ENCODE data around the gene RAB40A.
"Not testable (repeated sequence)": the region's sequence is repeated elsewhere in the genome, so short reads cannot be mapped to it uniquely, and the experiment has no call there.

Gene RAB40A

DNA sequence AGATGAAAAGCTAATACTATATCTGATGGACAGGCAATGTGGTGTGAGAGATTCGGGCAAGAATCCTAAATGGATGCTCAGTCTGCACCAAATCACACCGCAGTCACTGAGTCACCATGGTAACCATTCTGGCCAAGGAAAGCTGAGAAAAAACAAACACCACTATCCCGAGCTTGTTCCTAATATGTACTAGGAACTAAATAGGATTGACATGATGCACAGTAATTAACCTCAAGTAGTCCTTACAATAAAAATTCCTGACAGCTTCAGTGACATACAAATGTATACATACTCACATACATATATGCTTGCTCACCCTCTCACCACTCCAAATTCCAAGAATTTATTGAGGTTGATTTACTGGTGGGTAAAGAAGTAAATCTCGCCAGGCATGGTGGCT is 1.1 kb upstream of the RAB40A start:
- DNase-seq (ENCODE audit: low spot score) = no peak

DNA sequence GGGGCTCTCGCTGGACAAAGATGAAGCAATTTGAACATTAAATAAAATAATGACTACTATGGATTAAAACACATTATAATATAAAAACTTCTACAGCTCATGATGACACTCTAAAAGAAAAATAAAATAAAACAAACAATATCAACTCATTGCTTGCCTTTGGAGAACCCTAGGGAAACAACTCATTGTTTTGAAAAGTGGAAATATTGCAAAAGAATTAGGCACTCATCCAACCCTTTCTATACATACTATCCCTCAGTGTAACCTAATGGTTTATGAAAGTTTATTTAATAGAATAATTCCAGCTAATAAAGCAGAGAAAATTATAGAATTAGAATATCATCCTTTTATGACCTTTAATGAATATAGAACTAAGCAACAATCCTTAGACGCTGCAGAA is 718 bp downstream of the RAB40A start:
- no peak for DNase-seq (ENCODE audit: low spot score)

GRCh38 chrX:103517246-103517645 is 2.0 kb downstream of the RAB40A start:
- no peak for DNase-seq (ENCODE audit: low spot score)

- DNase-seq (ENCODE audit: low spot score) = no peak
Measured at GRCh38 chrX:103513476-103514108, 5.7 kb downstream of the RAB40A start.

- no peak for DNase-seq (ENCODE audit: low spot score)
Measured at GRCh38 chrX:103513067-103513466, 6.2 kb downstream of the RAB40A start.

GRCh38 chrX:103510031-103510430 is 9.3 kb downstream of the RAB40A start:
- DNase-seq (ENCODE audit: low spot score) = no peak

GRCh38 chrX:103503853-103504207 is 15.5 kb downstream of the RAB40A start:
- no peak for DNase-seq (ENCODE audit: low spot score)

GRCh38 chrX:103503163-103503852 is 16.0 kb downstream of the RAB40A start:
- DNase-seq (ENCODE audit: low spot score) = no peak

DNA sequence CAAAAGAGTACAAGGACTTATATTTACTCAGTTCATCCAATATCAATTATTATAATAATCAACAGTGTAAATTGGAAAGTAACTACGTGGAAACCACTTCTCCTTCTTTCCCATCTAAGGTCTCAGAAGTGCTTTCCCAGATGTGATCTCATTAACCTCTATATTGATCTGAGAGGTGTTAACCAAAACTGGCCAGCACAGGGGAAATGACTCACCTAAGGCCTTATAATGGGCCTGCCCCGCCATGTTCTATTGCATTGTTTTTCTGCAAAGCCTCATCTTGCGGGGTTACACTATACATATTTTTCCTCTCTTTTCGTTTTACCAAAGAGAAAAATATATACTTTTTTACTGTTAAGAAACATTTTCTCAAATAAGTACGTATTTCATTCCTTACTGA is 20.5 kb downstream of the RAB40A start:
- no peak for DNase-seq (ENCODE audit: low spot score)

GRCh38 chrX:103495786-103496185 is 23.5 kb downstream of the RAB40A start:
- no peak for DNase-seq (ENCODE audit: low spot score)

DNA sequence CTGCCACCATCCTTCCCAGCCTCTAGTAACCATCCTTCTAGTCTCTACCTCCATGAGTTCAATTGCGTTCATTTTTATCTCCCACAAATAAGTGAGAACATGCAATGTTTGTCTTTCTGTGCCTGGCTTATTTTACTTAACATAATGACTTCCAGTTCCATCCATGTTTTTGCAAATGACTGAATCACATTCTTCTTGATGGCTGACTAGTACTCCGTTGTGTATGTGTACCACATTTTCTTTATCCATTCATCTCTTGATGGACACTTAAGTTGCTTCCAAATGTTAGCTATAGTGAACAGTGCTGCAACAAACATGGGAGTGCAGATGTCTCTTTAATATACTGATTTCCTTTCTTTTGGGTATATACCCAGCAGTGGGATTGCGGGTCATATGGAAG is 25.7 kb downstream of the RAB40A start:
- not testable (repeated sequence) for DNase-seq (ENCODE audit: low spot score)

- DNase-seq (ENCODE audit: low spot score) = not testable (repeated sequence)
Measured at GRCh38 chrX:103489733-103490132, 29.6 kb downstream of the RAB40A start.

- DNase-seq (ENCODE audit: low spot score) = no peak
Measured at GRCh38 chrX:103488794-103489193, 30.5 kb downstream of the RAB40A start.

DNA sequence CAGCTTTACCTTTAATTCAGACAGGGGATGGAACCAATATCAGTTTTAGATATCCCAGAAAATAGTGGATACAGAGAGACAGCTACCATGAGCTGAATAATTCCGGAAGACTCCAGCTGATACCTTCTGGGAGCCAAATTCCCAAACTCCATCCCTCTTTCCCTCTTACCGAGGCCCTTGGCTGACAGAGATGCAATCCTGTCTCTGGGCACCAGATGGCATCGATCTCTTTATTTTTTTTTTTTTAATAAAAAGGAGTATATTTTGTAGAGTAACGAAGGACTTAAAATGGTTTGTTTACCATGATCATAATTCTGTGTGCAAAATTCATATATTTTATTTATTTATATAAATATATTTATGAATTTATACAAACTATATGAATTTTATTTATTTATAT is 31.0 kb downstream of the RAB40A start:
- DNase-seq (ENCODE audit: low spot score) = no peak

- no peak for DNase-seq (ENCODE audit: low spot score)
Measured at GRCh38 chrX:103483720-103484119, 35.6 kb downstream of the RAB40A start.

GRCh38 chrX:103480526-103480925 is 38.8 kb downstream of the RAB40A start:
- DNase-seq (ENCODE audit: low spot score) = no peak

DNA sequence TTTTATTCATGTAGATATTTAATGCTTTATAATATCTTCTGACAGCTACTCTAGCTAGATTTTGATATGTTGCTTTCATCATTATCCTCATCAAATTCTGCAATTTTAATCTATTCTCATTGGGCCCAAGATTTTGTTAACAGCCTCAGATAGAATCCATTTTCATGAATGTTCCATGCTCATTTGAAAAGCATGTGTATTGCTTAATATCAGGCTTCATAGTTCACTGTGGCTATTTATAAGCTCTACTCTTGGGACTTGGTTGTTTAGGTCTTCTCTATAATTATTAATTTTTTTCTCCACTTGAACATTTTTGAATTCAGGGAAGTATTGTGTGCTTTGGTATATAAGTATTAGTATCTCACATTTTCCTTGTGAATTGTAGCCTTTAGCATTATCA is 41.8 kb downstream of the RAB40A start:
- DNase-seq (ENCODE audit: low spot score) = no peak

GRCh38 chrX:103475381-103475780 is 43.9 kb downstream of the RAB40A start:
- DNase-seq (ENCODE audit: low spot score) = no peak

GRCh38 chrX:103469977-103470376 is 49.3 kb downstream of the RAB40A start:
- DNase-seq (ENCODE audit: low spot score) = not testable (repeated sequence)

- DNase-seq (ENCODE audit: low spot score) = no peak
Measured at GRCh38 chrX:103467887-103468286, 51.4 kb downstream of the RAB40A start.

DNA sequence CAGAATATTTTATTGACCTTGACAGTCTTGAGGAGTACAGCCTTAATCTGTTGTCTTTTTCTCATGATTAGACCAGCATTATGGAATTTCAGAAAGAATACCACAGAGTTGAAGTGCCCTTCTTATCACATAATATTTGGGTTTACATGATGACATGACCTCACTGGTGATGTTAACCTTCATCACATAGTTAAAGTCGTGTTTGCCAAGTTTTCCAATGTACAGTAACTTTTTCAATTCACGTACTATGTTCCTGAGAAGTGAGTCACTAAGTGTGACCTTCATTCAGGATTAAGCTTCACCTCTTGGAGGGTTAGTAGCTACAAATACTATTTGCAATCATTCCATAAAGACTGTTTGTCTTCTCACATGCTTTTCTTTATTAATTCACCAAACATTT is 52.1 kb downstream of the RAB40A start:
- no peak for DNase-seq (ENCODE audit: low spot score)

GRCh38 chrX:103464774-103465117 is 54.5 kb downstream of the RAB40A start:
- DNase-seq (ENCODE audit: low spot score) = no peak

GRCh38 chrX:103464072-103464773 is 55.1 kb downstream of the RAB40A start:
- DNase-seq (ENCODE audit: low spot score) = no peak

DNA sequence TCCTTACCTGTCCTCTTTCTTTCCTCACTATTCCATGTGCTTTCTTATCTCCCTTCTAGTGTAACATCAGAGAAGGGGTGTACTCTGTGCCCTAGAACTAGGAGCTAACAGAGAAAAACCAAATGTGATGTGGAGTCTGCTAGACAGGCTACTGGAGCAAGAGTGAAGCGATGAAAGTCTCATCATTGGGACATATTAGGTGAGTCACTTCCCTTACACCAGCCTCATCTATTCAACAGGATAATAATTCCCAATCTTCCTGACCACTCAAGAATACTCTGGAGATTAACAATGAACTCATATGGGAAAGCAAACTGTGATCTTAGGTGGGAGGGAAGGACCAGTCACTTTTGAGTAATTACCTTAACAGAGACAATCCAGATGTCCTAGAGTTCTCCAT is 58.1 kb downstream of the RAB40A start:
- DNase-seq (ENCODE audit: low spot score) = no peak
